Measurements from ENCODE around the gene SMIM24.

DNA sequence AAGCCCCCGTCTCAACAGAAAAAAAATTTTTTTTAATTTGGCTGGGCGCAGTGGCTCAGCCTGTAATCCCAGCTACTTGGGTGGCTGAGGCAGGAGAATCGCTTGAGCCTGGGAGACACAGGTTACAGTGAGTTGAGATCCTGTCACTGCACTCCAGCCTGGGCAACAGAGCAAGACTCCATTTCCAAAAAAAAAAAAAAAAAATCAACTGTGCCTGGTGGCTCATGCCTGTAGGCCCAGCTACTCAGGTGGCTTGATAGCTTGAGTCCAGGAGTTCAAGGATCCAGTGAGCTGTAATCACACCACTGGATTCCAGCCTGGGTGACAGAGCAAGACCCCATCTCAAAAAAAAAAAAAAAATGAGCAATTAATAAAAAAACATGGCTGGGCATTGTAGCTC is 21.5 kb upstream of the SMIM24 start:
- TF ChIP-seq, protein P1, sequence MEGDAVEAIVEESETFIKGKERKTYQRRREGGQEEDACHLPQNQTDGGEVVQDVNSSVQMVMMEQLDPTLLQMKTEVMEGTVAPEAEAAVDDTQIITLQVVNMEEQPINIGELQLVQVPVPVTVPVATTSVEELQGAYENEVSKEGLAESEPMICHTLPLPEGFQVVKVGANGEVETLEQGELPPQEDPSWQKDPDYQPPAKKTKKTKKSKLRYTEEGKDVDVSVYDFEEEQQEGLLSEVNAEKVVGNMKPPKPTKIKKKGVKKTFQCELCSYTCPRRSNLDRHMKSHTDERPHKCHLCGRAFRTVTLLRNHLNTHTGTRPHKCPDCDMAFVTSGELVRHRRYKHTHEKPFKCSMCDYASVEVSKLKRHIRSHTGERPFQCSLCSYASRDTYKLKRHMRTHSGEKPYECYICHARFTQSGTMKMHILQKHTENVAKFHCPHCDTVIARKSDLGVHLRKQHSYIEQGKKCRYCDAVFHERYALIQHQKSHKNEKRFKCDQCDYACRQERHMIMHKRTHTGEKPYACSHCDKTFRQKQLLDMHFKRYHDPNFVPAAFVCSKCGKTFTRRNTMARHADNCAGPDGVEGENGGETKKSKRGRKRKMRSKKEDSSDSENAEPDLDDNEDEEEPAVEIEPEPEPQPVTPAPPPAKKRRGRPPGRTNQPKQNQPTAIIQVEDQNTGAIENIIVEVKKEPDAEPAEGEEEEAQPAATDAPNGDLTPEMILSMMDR (IDR thresholded peaks at IDR 0.05 in 4 of 5, conservative IDR thresholded peaks at IDR 0.05 in 1 of 5): no peak
- TF ChIP-seq POLR2A (IDR thresholded peaks at IDR 0.05): no peak

Measured in gastrocnemius medialis (tissue), 4 donors.